HG03060 (cell line): ENCODE measurements around the gene DCANP1.
"Not testable (repeated sequence)": the region's sequence is repeated elsewhere in the genome, so short reads cannot be mapped to it uniquely, and the experiment has no call there.

Experiments
- ATAC-seq: cut with Tn5 transposase; IDR thresholded peaks from one replicate; pipeline ENCODE4 v1.9.1; 2021; ENCODE audit warnings: low read depth, moderate number of reproducible peaks; ENCODE audit not compliant: unreplicated experiment

DCANP1 gene

GRCh38 chr5:135447298-135447929 lies at the start of gene DCANP1:
TSS of gene DCANP1 (minus strand) at chr5:135447348. CDS start at chr5:135447108, 240 bp downstream.
- ATAC-seq, result no peak

- ATAC-seq, result not testable (repeated sequence)
Observed at GRCh38 chr5:135495531-135495930, 48.4 kb upstream of the DCANP1 start.

GRCh38 chr5:135494196-135494595 lies 47.0 kb upstream of the DCANP1 start:
- ATAC-seq, result no peak

GRCh38 chr5:135493406-135494180 lies 46.4 kb upstream of the DCANP1 start:
- no peak for ATAC-seq

- ATAC-seq, result no peak
Observed at GRCh38 chr5:135492319-135492626, 45.1 kb upstream of the DCANP1 start.

GRCh38 chr5:135491552-135492318 lies 44.6 kb upstream of the DCANP1 start:
- no peak for ATAC-seq

GRCh38 chr5:135491038-135491551 lies 43.9 kb upstream of the DCANP1 start:
- no peak for ATAC-seq

GRCh38 chr5:135490245-135491037 lies 43.3 kb upstream of the DCANP1 start:
- ATAC-seq, result no peak

GRCh38 chr5:135489466-135490244 lies 42.5 kb upstream of the DCANP1 start:
- no peak for ATAC-seq

- no peak for ATAC-seq
Observed at GRCh38 chr5:135488727-135489465, 41.7 kb upstream of the DCANP1 start.

GRCh38 chr5:135487839-135488514 lies 40.8 kb upstream of the DCANP1 start:
- no peak for ATAC-seq

- ATAC-seq, result no peak
Observed at GRCh38 chr5:135487037-135487395, 39.9 kb upstream of the DCANP1 start.

- no peak for ATAC-seq
Observed at GRCh38 chr5:135486131-135487036, 39.2 kb upstream of the DCANP1 start.

- ATAC-seq, result no peak
Observed at GRCh38 chr5:135484674-135485086, 37.5 kb upstream of the DCANP1 start.

- no peak for ATAC-seq
Observed at GRCh38 chr5:135483254-135483653, 36.1 kb upstream of the DCANP1 start.

GRCh38 chr5:135482381-135482933 lies 35.3 kb upstream of the DCANP1 start:
- no peak for ATAC-seq

GRCh38 chr5:135481909-135482311 lies 34.8 kb upstream of the DCANP1 start:
- no peak for ATAC-seq
